G401 (cell line): Measurements from ENCODE around the gene LRP2. TPM values are rescaled to one million over a fixed set of nuclear protein-coding genes. Genes with fewer than 3 reads are reported as not detected.
A peak's percentile ranks its signal among the peaks of the same experiment; 100 is the strongest.

Experiments
- DNase-seq: peaks from one replicate; pipeline ENCODE4 v3.0.0-alpha.2; 2015; ENCODE audit warnings: low spot score
- in situ Hi-C: cut with HindIII; loops from 2 replicates; pipeline ENCODE4 v1.10.0; 2016; ENCODE audit warnings: low sequenced_read_pairs, mixed read lengths
- total RNA-seq: library from RNA; depleted of rRNA; stranded (reverse); fragments of >200 nt; shearing (Covaris generic); gene quantifications from 2 replicates; pipeline ENCODE4 v1.2.3, GENCODE V29; 2014

LRP2 gene
- total RNA-seq, 1 experiment from 2014 or later, result not detected

DNA sequence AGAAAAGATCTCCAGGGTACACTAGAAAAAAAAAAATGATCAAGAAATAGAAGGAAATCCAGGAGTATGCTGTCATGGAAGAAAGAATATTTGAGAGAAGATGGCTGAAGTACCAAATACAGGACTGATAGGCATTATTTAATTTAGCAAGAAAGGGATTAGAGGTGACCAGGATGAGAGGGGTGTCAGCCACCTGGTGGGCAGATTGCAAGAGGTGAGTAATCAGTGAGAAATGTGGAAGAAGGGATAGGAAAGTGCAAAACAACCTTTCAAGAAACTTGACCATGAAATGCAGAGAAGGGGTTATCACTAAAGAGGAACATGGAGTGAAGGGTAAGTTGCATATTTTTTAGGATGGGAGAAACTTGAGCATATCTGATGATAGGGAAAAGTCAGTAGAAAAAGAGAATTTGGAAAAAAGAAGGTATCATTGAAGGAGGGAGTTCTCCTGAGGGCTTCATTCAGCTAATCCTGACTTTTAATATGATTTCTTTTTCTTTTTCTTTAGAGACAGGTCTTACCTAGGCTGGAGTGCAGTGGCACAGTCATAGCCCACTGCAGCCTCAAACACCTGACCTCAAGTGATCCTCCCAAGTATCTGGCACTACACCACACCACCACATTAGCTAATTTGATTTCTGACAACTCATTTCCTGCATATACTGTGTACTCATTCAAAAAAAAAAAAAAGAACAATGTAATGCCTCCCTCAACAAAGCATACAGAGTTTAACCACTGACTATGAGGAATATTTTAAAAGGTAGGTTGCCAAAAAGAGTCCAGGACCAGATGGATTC lies 101.3 kb downstream of the LRP2 start:
- no peak for DNase-seq
- in situ Hi-C loops, result no loop called here

DNA sequence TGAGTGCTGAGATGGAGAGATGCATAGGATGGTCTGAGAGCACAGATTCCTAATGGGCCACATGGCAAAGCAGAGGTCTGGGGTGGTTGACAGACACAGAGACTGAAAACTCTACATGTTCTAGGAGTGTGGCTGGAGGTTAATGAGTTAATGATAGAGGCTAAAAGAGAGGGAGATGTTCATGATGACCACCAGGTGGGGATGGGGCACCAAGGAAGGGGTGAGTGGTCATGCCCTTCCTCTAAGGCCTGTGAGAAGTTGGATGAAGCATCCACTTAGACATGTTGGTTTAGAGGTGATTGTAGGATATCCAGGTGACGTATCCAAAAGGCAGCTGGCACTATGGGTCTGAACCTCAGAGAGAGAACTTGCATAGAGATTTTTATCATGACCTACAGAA lies 102.1 kb downstream of the LRP2 start:
- DNase-seq, result no peak

GRCh38 chr2:169259402-169259801 lies 102.9 kb downstream of the LRP2 start:
- in situ Hi-C loops, result no loop called here
- DNase-seq, result no peak

More for the DNA sequence above, 102.1 kb downstream of the LRP2 start:
- in situ Hi-C loops, result no loop called here

DNA sequence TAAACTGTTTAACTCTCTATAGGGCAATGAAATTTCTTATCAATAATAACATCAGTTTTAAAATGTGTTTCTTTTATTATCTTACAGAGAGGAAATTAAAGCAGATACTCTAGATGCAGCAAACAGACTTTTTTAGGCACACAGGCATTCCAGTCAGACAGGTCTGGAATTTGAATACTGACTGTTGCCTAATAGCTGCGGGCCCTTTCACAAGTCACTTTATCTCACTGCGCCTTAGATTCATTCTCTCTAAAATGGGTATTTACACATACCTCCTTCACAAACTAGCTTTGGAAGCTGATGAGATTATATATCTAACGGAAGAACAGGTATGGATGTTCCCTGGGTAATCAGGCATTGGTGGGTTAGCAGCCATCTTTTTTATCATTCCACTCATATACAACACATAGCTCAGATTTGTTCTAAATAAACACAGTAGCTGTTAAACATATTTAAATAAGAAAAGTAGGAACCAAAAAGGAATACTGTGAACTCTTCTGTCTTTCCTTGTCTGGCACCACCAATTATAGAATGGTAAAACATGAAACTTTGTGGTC lies 104.2 kb downstream of the LRP2 start:
- in situ Hi-C loops, result no loop called here
- no peak for DNase-seq

GRCh38 chr2:169254774-169255173 lies 107.6 kb downstream of the LRP2 start:
- DNase-seq, result no peak
- in situ Hi-C loops, result no loop called here

DNA sequence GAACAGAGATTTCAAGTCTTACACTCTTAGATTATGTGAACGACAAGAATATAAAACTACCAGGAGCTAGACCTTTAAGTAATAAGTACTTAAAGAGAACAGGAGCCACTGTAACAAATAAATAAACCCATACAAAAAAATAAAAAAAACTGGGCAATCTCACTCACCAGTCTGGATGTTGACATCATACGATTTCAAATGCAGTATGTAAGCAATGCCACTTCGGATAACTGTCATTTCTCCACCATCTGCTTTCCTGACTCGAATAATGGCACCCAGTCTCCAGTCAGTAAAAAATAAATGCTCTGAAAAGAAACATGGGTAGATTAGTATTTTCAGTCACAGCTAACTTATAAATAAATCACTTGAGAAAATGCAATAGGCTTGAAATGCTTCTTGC lies 115.1 kb downstream of the LRP2 start:
- in situ Hi-C loops, result no loop called here
- DNase-seq, result peak; percentile 84

- in situ Hi-C loops, result no loop called here
- DNase-seq, result no peak
Observed at GRCh38 chr2:169240405-169240804, 121.9 kb downstream of the LRP2 start.

DNA sequence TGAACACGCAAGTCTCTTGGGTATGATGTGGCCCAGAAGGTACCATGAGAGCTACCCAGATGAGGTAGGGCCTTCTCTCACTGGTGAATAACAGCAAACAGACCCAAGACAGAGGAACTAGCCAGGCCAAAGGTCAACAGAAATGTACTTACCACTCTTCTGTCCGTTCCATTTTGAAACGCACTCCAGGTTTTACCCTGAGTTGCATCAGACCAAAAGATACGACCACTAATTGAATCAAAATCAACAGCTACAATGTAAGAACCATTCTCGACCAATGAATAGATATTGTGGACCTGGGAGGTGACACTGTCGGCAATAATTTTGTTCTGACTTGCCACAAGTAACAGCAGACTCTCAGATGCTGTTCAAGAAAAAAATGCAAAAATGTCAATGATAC lies 124.4 kb downstream of the LRP2 start:
- DNase-seq, result no peak
- in situ Hi-C loops, result no loop called here

GRCh38 chr2:169237286-169237685 lies 125.0 kb downstream of the LRP2 start:
- DNase-seq, result no peak
- in situ Hi-C loops, result no loop called here

GRCh38 chr2:169232551-169233154 lies 129.7 kb downstream of the LRP2 start:
- DNase-seq, result peak; percentile 95
- in situ Hi-C loops, result no loop called here

DNA sequence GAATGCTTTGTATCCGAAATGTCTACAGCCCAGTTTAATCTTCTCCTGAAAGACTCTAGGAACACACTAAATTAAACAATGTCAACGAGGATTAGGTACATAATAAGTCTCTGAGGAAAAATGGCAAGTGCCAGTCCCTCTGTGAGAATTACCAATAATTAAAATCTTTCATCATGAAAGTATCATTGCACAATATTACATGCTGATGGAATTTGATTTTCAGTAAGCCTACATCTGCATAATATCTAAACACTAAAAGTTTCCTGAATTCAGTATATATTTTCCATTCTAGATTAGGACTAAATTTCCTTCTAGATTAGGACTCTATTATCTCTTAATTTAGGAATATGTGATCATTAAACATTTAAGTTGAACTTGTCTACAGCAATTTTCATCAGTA lies 132.1 kb downstream of the LRP2 start:
- in situ Hi-C loops, result no loop called here
- DNase-seq, result no peak

DNA sequence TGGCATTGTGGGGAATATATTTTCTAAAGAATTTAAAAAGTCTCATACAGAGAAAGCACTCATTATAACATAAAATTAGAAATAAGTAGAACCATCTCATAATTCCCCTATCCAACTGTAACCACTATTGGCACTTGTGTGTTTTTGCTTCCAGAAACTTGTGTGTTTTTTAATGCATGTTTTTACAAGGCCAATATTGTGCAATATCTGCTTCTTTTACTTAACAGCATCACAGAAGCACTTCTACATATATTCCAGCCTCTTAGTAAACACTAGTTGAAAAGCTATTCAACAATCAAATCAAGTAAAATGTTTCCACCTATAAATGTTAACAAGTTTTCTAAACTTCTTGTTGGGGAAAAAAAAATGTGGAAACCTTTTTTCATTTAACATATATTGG lies 132.7 kb downstream of the LRP2 start:
- in situ Hi-C loops, result no loop called here
- DNase-seq, result no peak

GRCh38 chr2:169225906-169226305 lies 136.4 kb downstream of the LRP2 start:
- in situ Hi-C loops, result no loop called here
- no peak for DNase-seq

DNA sequence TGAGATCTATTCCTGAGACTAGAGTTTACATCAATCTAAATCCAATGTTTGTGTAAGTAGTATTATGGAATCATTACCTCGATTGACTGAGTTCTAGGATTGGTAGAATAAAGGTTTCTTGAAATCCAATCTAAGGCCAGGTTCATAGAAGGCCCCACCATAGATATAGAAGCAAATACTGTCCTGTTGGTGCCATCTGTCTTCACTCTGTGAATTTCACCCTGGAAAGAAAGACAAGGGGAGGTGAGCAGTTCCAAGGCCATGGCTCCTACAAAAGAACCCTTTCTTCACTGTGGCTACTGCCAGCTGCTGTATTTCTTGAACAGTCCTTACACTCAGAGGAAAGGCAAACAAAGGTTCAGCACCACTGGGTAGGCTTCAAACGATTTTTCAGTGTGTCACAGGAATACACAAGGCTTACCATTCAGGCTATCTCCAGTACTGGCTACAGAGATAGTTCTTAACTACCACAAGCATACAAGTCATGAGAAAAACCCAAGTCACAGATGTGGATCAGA lies 137.0 kb downstream of the LRP2 start:
- in situ Hi-C loops, result no loop called here

DNA sequence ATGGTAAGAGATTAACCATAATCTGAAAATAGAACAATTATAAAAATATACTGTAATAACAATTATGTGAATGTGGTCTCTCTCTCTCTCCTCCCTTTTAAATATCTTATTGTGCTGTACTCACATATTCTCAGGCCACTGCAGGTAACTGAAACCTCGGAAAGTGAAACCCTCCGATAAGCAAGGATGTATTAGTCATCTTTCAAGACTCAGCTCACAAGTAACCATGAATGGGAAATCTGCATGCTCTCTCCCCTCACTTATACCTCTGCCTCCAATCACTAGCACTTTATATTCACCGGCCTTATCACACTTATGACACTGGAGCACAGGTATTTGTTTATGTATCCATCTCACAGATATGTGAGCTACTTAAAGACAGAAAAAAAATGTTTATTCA lies 139.7 kb downstream of the LRP2 start:
- in situ Hi-C loops, result no loop called here
- DNase-seq, result no peak

More for the DNA sequence above, 137.0 kb downstream of the LRP2 start:
- DNase-seq, result no peak

DNA sequence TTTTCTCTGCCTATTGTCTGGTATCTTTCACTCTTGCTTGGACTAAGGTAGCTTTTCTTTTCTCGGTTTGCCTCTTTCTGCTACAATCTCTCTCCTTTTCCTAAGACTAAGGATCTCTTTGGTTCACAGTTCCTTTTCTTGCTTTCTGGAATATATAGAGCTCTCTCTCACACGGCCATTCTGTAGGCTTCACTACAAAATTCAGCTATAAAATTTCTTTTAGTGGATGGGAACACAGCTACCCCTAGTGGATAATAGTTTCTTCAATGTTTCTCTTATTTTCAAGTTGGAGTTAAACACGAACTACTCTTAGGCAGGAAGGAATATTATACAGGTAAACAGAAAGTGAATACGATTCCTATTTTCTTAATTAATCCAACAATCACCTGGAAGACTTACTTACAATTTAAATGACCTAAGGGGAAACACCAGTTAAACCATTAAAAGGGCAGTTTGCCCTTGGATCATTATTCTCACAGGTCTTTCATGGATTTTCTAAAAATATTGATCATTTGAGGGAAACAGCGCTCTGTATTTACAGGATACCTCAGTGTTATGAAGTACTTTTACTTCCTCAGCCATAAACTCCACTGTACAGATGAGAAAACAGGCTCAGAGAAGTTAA lies 140.5 kb downstream of the LRP2 start:
- DNase-seq, result peak; percentile 54
- in situ Hi-C loops, result no loop called here

GRCh38 chr2:169210917-169211316 lies 151.4 kb downstream of the LRP2 start:
- in situ Hi-C loops, result no loop called here

DNA sequence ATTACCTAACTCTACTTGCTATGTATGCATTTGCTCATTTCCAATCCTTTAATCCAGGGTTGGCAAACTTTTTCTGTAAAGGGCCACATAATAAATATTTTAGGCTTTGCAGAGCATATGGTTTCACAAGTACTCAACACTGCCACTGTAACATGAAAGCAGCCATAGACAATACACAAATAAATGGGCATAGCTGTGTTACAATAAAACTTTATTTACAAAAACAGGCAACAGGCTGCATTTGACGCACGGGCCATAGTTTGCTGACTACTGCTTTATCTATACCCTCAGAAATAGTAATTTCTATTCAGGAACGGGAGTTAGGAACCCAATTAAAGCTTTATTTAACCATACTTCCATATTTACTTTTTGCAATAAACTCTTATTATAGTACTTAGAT lies 154.3 kb downstream of the LRP2 start:
- in situ Hi-C loops, result no loop called here
- DNase-seq, result no peak

More at GRCh38 chr2:169210917-169211316, 151.4 kb downstream of the LRP2 start:
- DNase-seq, result no peak

- in situ Hi-C loops, result no loop called here
- no peak for DNase-seq
Observed at GRCh38 chr2:169205176-169205575, 157.2 kb downstream of the LRP2 start.

- in situ Hi-C loops, result no loop called here
- DNase-seq, result no peak
Observed at GRCh38 chr2:169203952-169204351, 158.4 kb downstream of the LRP2 start.
